GM21367 (cell line): ENCODE data around the gene FAM3D.

Source experiments
- ATAC-seq: cut with Tn5 transposase; IDR thresholded peaks from one replicate; pipeline ENCODE4 v1.9.1; 2021; ENCODE audit not compliant: unreplicated experiment

Gene FAM3D

DNA sequence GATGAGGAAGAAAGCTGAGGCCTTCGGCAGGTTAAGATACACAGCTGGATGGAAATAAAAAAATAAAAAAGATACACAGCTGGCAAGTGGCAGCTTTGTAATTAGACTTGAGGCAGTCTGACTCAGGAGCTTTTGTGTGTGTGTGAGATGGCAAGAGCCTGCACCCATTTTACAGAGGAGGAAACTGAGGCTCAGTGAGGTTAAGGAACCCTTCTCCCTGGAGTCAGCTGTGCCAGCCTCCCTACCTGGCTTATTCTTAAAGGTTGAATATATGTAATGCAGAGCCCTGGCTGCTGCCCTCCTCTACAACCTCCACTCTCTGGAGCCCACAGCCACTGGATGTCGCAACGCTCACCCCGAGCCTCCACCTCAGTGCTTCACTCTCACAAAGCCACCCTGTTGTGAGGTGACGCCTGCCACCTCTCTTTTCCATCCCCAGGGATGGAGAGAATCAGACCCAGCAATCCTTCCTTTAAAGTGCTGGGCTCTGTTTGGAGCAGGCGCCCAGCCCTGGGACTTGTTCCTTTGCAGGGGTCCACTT is 68.7 kb downstream of the FAM3D start:
- no peak for ATAC-seq

DNA sequence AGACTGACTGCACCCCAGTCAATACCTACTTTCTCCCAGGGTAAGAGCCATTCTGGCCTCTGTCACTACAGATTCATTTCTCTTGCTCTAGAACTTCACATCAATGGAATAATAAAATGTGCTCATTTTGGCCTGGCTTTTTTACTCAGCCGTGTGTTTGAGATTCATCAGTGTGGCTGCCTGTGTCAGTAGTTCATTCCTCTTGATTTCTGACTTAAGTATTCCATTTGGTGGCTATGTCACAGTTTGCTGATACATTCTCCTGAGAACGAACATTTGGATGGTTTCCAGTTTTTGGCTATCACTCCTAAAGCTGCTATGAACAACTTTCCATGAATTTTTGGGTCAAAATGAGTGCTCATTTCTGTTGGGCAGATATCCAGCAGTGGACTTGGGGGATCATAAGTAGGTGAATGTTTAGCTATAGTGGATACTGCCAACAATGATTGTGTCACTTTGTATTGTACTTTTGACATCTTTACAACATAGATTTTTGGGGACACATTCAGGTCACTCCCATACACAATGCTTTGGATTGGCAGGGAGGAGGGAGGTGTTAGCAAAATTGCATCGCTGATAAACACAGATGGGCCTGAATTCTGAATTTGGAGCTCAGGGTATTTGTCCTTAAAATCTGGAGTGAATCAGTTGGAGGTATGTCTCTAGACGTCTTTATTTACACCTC is 69.6 kb downstream of the FAM3D start:
- ATAC-seq: no peak

DNA sequence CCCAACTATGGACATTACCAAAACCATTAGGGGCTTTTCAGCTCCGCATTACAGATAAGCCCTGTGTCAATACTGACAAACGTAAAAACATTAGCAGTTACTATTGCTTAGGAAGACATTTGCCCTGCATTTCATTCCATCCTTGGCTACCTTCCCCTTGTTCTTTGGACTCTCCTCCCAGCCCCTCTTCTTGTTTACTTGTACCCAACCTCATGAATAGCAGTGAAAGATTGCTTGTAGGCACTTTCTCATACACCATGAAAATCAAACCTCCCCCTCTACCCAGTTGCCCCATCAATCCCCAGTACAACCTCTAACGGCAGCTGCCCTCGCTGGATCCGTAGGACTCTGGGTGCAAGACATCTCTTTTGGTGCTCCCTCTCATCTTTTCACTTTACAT is 72.5 kb downstream of the FAM3D start:
- no peak for ATAC-seq

DNA sequence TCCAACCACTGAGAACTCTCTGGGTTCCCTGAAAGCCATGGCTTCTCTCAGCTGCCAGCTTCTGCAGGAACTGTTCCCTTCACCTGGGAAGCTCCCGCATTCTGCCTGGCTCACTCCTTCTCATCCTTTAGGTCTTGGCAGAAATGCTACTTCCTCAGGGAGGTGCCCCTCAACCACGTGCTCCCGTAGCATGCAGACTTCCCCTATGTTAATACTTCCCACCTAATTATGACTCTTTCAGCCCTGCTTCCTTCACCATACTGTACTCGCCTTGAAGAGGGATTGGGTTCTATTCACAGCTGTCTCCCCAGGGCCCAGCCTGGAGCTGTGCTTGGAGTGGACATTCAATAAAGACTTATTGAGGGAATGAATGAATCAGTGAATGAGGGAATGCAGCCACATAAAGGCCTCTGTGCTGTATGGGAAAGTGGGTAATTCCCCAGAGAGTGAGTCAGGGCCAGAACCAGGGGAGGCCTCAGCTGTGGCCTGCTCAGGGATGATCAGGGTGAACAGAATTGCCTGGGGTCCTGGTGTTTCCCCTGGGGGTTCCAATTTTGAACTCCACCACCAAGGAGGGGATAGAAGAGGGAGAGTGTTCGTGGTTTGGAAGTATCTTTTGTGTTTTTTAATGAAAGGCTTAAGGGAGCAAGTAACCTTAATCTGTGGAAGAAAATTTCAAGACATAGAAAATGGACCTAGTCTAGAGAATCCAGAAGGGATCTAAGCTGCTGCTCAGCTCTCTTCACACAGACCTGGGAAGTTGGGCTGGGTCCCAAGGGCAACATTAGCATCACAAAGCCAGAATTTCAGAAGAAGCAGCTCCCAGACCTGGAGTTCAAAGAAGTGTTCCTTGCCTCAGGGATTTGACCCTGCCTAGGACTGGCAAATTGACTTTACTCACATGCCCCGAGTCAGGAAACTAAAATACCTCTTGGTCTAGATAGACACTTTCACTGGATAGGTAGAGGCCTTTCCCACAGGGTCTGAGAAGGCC is 74.8 kb downstream of the FAM3D start:
- no peak for ATAC-seq

DNA sequence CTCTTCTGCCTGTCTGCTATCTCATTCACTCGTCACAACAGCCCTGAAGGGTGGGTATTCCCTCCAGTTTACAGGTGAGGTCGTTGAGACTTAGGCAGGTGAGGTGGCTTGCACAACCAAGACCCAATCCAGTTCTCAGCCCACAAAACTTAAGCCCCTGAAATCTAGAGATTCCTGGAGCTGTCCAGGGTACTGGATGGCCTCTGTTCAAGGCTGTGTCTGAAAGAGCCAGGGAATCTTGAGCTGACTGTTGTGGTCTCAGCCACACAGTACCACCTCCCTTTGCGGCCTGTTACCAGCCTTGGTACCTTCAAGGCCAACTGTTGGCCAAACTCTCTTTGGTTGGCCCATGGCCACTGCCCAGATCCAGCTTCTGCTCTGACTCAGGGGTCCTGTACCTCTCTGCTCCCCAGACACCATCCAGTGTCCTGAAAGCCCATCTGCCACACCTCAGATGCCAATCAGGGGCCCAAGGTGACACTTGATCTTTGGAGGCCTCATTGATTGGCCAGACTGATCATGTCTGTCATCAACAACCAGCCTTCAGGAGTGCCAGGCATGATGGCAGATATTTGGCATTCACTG is 78.5 kb downstream of the FAM3D start:
- no peak for ATAC-seq

DNA sequence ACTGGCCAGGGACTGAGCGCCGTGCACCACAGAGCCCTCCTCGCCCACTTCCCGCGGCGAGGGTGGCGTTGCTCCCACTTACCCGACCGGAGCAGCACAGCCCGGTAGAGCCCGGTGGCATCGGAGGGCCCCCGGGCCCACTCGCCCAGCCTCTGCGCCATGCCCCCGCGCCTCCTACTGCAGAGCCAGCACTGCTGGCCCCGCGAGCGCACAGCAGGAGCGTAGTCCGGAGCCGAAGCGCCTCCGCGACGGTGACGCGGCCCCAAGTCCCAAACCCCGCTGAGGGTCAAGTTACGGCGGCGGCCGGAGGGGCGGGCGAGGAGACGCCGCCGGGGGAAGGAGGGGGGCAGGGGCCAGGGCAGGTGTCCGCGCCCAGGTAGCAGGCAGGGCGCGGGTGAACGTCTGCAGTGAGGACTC is 79.8 kb downstream of the FAM3D start:
- ATAC-seq: no peak

DNA sequence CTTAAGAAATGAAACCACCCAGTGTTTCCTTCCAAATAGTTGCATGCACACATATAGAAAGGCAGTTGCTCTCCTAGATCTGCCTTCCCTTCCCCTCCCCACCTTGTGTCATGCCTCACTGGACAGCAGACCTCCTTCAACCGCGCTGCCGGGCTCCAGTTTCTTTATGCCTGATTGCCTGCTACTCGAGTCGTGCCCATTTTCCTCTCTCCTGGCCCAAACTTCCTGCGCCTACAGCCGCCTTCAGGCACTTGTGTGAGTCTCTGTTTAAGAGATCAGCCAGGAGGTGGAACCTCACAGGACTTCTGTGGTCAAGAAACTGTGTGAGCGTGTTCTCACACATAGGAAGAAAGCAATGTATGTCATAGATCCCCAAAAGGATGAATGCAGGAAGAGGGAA is 80.6 kb downstream of the FAM3D start:
- no peak for ATAC-seq

DNA sequence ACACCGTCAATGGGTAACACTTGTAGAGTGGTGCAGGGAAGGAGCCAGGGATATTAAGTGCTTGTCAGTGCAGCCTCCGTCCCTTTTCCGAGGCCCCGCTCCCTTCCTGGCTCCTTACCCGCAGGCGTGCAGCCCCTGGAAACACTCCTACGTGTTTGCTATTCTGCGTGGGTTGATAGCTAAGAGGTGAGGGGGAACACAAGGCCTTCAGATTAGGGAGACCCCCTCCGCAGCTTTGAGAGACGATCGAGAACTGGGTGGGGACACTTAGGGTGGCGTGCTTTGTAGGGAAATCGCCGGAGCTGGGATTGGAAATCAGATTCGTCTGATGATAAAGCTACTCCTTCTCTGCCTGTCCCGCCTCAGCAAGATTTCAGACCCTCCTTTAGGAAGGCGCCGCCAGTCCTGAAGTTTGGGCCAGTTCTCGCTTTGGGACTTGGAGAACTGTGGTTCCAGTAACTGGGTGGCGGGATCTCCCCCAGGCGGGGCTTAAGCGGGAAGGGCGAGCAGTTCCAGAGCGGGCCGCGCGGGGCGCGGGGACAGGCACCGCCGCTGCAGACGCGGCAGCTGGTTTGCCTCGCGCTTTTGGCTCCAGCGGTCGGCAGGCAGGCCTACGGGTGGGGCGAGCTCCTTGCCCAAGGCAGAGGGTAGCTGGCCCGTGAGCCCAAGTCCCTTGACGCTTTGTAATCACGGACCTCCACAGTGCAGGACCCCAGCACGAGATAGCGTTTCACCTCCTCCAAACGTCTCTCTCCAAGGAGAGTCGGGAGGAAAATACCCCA is 81.4 kb downstream of the FAM3D start:
- peak; percentile 84 for ATAC-seq

DNA sequence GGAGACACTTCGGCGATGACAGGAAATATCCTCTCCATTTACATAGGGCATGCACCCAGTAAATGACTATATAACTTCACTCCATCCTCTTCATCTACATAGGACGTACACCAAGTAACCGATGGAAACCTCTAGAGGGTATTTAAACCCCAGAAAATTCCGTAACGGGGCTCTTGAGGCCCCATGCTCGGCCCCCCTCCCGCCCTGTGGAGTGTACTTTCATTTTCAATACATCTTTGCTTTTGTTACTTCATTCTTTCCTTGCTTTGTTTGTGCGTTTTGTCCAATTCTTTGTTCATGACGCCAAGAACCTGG is 81.9 kb downstream of the FAM3D start:
- no peak for ATAC-seq
